CD4-positive, alpha-beta T cell treated with Interleukin-21 for 1 hour (primary cell): Measurements from ENCODE around the gene MED9.

Source experiments
- DNase-seq: peaks from one replicate; pipeline ENCODE4 v3.0.0-alpha.2; 2020

The MED9 gene

GRCh38 chr17:17506181-17506741, 29.5 kb downstream of the MED9 start:
- no peak for DNase-seq

GRCh38 chr17:17506893-17507464, 30.2 kb downstream of the MED9 start:
- no peak for DNase-seq

- DNase-seq: no peak
These were observed 30.7 kb downstream of the MED9 start for GRCh38 chr17:17507465-17508011.

- no peak for DNase-seq
These were observed 31.3 kb downstream of the MED9 start for GRCh38 chr17:17508019-17508535.

- DNase-seq: no peak
These were observed 32.1 kb downstream of the MED9 start for GRCh38 chr17:17508646-17509591.

GRCh38 chr17:17509601-17510425, 33.0 kb downstream of the MED9 start:
- no peak for DNase-seq

GRCh38 chr17:17510456-17511292, 33.9 kb downstream of the MED9 start:
- no peak for DNase-seq

GRCh38 chr17:17511293-17511741, 34.5 kb downstream of the MED9 start:
- DNase-seq: no peak

- DNase-seq: no peak
These were observed 35.4 kb downstream of the MED9 start for GRCh38 chr17:17511881-17512858.

GRCh38 chr17:17512866-17513265, 36.1 kb downstream of the MED9 start:
- no peak for DNase-seq

GRCh38 chr17:17513626-17514025, 36.8 kb downstream of the MED9 start:
- no peak for DNase-seq

GRCh38 chr17:17514361-17514992, 37.7 kb downstream of the MED9 start:
- DNase-seq: no peak

GRCh38 chr17:17514993-17515933, 38.5 kb downstream of the MED9 start:
- DNase-seq: no peak

- DNase-seq: no peak
These were observed 39.4 kb downstream of the MED9 start for GRCh38 chr17:17515934-17516930.

GRCh38 chr17:17516941-17517720, 40.3 kb downstream of the MED9 start:
- DNase-seq: no peak

GRCh38 chr17:17518014-17518413, 41.2 kb downstream of the MED9 start:
- no peak for DNase-seq
